HG02763 (cell line): ENCODE measurements around the gene OSBPL2.

Experiments
- ATAC-seq: cut with Tn5 transposase; IDR thresholded peaks from one replicate; pipeline ENCODE4 v1.9.1; 2021; ENCODE audit warnings: mild to moderate bottlenecking, moderate library complexity; ENCODE audit not compliant: unreplicated experiment

Gene OSBPL2

DNA sequence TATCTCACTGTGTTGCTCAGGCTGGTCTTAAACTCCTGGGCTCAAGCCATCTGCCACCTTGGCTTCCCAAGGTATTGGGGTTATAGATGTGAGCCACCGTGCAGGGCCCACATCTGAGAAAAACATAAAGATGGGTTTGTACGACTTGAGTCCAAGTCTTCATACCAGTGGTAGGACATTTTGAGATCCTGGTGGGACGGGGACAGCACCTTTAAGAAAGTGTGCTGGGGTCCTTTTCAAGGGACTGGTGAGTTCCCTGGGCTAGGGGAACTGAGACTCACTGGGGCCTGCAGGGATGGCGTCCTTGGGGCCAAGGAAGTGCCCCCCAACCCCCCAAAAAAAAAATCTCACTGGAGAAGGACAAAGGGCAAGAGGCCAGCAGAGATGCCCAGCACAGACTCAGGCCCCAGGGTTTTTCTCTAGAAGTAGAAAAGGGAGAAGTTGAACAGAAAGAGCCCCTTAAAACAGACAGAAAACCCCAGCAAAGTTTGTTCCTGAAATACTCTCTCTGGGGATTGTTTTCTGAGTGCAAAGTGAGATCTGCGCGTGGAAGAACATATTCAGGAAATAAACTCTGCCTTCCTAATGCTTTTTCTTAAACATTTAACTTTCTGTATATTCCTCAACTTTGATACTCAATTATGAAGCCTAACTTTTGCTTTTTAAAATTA lies 10.7 kb downstream of the OSBPL2 start:
- no peak for ATAC-seq

DNA sequence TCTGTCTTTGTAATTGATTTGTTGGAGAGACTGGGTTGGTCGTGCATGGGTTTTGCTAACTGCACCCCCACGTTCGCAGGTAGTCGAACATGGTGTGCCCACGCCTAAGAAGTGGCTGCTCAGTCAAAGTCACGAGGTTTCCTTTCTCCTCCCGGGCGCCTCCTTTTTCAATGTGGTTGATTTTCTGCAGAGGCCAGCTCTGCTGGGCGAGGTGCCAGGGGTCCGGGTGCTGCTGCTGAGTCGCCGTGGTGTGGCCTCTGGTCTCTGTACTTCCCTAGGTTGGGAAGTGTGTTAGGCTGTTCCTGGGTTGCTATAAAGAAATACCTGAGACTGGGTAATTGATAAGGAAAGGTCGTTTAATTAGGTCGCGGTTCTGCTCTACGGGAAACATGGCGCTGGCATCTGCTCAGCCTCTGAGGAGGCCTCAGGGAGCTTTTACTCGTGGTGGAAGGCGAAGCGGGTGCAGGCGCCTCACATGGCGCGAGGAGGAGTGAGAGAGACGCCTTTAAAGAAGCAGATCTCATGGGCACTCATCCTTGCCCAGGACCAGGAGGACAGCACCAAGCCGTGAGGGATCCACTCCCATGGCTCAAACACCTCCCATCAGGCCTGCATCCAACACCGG lies 14.1 kb downstream of the OSBPL2 start:
- no peak for ATAC-seq

DNA sequence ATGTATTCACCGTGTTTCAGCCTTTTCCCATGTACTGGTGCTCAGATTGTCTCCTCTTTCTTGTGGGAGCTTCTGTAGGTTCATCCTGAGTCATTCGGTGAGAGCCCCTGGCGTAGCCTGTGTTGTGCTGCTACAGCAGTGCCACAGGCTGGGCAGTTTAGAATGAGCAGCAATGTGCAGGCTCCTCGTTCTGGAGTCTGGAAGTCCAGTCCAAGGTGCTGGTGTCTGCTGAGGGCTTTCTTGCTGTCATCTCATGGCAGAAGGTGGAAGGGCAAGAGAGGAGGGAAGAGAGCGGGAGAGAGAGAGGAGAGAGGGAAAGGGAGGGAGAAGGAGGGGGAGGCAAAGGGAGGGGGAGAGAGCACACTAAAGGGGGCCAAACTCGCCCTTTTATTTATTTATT lies 15.1 kb downstream of the OSBPL2 start:
- no peak for ATAC-seq

DNA sequence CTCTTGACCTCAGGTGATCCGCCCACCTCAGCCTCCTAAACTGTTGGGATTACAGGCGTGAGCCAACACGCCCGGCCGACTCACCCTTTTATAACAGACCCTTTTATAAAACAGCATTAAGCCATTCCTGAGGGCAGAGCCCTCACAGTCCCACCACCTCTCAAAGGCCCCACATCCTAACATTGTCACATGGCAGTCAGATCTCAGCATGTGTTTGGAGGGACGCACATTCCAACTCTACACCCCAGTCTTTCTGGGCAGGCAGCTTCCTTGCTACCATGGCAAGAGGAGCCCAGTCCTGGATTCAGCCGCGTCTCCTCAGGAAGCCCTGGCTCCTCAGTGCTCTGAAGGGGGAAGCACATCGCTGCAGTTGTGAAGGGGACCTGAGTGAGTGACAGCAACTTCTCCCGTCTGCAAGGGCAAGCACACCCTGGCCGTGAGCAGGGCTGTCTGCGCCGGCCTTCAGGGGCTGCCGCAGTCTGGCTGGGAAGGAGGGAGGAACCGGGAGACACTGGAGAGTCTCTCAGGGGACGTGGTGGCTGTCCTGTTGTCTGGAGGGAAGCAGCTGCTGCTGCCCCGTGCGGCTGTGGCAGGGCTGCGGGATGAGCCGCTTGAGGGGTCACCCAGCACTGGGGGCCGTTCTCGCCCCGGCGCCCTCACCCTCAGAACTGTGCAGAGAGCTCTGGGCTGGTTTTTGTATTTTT lies 15.9 kb downstream of the OSBPL2 start:
- no peak for ATAC-seq

DNA sequence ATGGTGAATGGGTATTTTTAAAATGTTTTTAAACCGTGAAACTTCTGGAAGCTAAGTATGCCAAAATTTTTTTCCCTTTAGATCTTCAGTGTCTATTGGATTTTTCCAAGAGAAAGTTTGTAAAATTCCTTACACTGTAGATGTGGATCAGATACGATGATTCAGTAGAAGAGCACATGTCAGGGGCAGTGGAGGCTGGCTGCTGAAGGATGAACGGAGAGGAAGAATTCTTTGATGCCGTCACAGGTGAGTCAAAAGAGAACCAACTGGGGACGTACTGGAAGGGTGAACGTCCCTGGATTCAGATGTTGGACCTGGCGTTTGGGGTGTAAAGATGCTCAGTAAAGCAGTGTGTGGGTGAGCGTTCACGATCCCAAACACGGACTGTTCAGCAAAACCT lies 17.7 kb downstream of the OSBPL2 start:
- no peak for ATAC-seq

DNA sequence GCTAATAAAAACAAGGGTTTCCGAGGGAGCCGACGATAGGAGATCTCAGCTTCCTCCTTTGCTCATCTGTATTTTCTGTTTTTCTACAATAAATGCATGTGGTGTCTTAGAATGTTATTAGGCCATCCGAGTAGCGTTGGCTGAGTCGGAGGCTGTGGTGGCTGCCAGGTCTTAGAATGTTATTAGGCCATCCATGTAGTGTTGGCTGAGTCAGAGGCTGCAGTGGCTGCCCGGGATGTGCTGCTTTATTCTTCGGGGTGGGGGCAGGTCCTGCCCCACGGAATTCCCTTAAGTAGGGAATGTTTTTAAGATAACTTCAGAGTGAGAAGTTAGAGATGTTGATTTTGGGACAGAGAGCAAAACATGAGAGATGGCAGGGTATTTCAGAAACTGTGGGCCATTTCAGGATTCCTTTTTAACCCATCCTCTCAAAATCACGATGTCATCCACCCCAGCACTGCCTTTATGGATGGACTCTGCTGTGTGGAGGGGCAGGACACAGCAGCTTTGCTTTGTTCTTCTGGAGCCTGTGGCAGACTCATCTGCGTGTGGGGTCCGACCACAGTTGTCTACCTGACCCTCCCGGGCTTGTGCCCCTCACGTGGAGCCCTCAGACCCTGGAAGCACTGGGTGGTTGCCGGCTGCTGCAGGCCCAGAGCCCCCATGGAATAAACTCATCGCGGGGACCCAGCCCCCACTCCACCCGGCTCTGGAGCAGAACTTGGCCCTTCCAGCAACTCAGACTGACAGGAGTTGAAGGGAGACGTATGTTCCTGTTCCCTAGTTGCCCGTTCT lies 20.4 kb downstream of the OSBPL2 start:
- no peak for ATAC-seq

DNA sequence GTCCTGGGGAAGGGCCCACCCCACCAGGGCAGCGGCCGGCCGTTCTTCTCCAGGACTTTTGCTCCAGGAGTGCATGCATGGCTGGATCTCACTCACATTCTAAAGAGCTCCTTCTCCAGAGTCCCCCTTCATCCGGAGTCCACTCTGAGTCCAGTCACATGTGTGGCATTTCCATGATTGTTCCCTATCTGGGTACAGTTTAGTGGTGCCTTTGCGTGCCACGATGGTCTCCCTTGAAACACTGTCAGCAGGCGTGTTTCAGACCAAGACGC lies 20.9 kb downstream of the OSBPL2 start:
- ATAC-seq: no peak

DNA sequence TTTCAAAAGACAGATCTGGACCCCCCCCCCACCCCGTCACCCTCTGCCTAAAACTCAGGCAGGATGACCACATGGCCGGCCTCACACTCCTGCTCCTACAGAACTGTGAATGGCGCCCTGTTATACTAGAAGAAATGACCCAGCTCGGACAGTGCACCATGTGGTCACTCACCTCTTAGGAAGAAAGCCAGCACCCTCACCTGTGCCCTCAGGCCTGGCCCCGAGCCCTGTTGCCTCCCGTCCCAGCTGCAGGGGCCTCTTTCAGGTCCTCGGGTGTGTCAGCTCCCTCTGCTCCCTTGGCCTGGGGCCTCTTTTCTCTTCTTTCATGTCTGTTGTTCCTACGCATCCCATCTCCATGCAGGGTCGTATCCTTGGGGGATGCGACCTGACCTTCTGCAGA lies 23.7 kb downstream of the OSBPL2 start:
- ATAC-seq: no peak

DNA sequence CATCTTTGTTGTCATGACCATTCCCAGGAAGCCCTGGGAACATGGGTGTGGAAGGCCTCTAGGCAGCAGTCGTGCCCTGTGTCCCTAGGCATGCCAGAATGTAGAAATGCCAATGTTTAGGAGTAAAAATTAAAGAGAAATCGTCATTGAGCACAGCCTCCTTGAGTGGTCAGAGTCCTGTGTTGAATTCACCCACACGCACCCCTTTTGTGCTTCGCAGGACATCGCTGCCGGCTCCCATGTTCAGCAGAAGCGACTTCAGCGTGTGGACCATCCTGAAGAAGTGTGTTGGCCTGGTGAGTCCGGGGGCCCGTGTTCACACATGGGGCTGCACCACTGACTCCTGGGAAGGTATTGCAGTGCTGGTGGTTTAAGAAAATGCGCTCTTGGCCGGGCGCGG lies 25.1 kb downstream of the OSBPL2 start:
- ATAC-seq: no peak

DNA sequence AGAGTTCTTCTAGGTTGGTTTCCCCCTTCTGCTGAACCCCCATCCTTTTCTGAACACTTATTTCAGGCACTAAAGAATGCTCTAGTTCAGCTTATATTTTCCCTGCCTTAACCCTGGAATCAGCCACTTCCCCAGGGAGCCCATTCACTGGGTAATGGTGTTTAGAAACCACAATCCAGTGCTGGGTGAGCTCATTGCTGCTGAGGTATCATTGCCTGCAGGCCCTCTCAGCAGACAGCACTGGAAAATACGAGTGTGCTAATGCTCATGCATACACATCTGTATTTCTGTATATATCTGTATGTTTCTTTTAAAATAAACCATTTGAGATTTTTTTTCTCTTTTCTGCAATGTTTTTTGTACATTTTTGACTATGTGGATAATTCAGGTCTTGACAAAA lies 27.0 kb downstream of the OSBPL2 start:
- no peak for ATAC-seq

DNA sequence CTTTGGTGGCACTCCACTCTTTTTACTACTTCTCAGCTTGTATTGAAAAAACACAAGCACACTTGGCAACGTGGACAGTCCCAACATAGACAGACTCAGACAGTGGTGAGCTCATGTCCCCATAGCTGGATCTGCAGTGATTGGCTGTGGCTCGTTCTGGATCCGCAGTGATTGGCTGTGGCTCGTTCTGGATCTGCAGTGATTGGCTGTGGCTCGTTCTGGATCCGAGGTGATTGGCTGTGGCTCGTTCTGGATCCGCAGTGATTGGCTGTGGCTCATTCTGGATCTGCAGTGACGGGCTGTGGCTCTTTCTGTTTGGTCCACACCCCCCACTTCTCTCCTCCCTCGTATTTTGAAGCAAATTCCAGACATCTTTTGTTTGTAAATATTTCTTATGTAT lies 28.0 kb downstream of the OSBPL2 start:
- ATAC-seq: no peak

DNA sequence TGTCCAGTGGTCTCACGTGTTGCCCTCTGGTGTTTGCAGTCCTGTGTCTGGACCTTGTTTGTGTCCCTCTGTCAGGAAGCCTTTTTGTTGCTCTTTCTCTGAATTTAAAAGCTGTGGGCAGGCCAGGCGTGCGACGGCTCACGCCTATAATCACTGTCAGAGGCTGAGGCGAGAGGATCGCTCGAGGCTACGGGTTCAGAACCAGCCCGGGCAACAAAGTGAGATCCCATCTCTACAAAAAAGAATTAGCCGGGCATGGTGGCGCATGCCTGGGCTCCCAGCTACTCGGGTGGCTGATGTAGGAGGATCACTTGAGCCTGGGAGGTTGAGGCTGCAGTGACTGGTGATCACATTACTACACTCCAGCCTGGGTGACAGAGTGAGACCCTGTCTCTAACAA lies 28.5 kb downstream of the OSBPL2 start:
- ATAC-seq: no peak

DNA sequence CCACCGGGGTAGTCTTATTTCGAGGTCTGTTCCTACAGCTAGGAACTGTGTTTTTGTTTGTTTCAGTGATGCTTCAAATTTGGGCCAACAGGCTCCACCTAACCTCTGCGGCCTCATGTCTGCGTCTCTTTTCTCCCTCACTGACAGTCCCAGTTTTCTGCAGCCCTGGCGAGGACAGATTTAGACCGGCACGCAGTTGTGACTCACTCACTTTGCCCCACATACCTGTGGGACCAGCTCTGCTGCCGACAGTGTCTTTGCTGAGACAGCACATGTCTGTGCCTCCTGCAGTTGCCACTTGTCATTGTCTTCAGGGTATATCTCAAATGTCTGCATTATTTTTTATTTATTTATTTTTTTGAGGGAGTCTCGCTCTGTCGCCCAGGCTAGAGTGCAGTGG lies 29.2 kb downstream of the OSBPL2 start:
- ATAC-seq: no peak

DNA sequence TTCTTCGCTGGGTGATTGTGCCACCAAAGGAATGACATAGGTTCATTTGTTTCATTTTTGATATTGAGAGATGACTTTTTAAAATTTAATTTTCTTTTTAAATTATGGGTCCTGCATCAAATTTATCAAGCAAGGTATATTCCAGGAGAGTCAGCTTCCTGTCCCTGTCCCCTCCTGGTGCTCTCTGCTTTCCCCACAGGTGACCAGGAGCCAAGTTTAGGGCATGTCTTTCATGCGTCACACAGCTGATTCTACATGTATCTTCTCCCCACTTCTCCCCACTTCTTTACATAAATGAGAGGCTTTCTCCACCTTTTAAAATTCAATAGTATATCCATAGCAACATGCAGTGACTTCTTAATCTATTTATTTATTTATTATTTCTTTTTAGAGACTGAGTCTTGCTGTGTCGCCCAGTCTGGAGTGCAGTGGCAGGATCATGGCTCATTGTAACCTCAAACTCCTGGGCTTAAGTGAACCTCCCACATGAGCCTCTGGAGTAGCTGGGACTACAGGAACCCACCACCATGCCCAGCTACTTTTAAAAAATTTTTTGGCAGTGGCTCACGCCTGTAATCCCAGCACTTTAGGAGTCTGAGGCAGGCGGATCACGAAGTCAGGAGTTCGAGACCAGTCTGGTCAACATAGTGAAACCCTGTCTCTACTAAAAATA lies 30.0 kb downstream of the OSBPL2 start:
- no peak for ATAC-seq

DNA sequence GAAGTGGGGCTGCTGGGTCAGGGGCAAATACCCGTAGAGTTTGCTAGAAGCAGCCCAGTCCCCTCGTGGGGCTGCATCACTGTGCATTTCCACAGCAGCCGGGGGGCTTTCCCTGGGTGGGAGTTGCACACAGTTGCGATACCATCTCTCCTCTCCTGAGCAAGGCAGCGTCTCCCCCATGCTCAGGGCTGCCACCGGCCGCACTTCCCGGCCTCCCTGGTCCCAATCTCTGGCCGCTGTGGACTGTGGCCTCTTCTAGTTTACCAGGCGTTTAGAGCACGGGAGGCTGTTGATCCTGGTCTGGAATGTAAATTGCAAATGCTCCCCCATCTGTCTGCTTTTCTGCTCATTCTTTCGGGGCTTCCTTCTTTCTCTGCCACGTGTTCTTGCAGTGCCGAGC lies 31.1 kb downstream of the OSBPL2 start:
- ATAC-seq: no peak

DNA sequence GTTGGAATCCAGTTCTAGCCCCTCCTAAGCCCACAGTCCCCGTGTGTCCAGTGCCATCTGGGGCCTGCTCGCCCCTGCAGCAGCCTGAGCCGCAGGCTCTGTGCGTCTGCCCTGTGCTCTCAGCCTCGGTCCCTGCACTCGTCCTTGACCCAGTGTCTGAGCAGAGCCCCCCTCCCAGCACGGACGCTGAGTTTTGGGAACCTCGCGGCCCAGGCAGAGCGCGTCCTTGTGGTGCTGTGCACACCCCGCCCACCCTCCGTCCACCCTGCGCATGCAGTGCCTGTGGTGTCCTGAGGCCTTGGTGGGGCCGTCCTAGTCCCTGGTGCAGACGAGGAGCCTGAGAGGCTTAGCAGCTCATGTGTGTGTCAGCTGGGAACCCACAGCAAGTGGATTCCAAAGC lies 31.6 kb downstream of the OSBPL2 start:
- ATAC-seq: no peak

DNA sequence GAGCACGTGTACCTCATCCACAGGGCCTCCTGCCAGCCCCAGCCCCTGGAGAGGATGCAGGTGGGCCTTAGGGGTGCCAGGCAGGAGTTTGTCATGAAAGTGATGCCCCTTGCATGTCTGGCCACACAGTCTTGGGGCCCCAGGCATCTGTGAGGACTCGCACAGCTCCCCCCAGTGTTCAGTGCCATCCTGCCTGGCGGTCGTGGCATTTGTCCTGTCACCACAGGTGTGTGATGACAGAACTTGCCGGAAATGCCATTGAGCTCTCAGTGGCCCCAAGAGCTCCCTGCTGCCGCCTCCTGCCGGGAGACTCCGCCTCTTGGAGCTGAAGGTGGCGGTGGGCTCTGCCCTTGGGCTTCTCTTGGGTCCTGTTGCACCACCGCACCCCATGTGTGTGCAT lies 33.9 kb downstream of the OSBPL2 start:
- no peak for ATAC-seq

DNA sequence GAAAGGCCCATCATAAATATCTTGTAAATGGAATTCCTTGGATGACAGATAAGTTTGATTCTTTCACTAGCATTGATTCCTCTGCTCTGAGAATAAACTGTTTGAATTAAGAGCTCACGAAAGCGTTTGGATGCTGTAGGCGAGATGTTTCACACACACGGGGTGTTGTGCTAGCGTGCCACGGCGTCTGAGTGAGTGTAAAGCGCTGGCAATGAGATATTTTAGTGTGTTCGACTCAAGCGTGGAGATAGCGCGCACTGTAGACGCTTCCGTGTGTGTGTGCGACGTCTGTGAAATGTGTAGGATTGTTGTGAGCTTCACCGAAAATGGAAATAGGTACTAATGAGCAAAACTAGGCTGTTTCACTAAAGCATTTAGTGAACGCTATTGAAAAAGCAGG lies 35.1 kb downstream of the OSBPL2 start:
- no peak for ATAC-seq

DNA sequence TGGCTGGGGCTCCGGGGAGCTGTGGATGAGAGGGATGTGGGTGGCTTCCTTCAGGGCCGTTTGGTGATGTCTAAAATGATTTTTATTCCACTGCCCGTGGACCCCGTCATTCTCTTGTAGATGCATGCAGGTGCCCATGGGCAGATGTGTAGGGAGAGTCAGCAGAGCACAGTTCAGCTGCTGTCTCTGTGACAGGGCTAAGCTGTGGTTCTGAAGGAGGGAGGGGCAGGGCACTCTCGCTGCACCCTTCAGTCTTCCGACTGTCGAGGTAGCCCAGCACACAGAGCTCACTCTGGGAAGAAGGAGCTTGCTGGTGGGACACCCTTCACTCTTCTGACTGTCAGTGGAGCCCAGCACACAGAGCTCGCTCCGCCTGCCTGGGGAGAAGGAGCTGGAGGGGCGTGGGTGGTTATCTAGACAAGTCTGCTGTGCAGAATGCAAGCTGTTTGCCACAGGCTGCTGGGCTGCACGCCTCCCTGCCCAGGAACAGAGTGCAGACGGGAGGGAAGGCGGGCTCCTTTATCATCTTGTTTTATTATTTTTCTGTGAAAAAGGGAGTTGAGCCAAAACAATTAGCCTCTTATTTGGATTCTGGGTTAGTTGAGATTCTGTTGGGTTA lies 36.1 kb downstream of the OSBPL2 start:
- ATAC-seq: no peak

DNA sequence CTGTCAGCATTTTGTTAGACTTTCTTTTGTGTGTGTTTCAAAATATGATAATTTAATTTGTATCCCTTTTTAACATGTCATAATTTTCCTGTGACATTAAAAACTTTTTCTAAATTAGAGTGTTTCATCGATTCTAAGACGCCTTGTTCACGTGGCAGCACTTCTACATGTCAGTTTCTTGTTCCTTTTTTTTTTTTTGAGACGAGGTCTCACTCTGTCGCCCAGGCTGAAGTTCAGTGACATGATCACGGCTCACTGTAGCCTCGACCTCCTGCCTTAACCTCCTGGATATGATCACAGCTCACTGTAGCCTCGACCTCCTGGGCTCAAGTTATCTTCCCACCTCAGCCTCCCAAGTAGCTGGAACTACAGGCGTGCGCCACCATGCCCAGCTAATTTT lies 36.9 kb downstream of the OSBPL2 start:
- ATAC-seq: no peak

DNA sequence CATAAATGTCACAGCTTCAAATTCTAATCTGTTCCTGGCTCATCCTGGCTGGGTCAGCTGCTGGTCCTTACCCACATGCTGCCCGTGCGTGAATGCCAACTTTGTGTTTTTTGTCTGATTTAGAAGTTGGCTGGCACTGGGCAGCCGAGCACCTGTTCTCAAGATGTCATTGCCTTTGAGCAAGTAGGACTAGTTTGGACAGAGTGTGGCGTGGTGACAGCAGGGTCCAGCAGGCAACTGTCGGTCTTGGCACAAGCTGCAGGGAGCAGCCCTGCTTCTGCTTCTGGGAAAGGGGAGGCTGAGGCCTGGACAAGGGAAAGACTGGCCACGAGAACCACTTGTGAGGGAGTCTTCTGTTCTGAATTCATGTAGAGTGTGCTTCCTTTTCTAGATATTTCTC lies 38.1 kb downstream of the OSBPL2 start:
- ATAC-seq: no peak
